HCT116 (cell line): ENCODE data around the gene ARID5B.

Source experiments
- ATF3 ChIP-seq: IDR thresholded peaks from 2 replicates; pipeline ENCODE4 v1.6.1; 2012
- JUND ChIP-seq: IDR thresholded peaks from 2 replicates; pipeline ENCODE4 v1.6.1; 2012
- POLR2A ChIP-seq: IDR thresholded peaks from 2 replicates; pipeline ENCODE4 v1.7.0; 2011; ENCODE audit warnings: borderline replicate concordance; ENCODE audit not compliant: insufficient read depth, insufficient read length; ENCODE audit errors: extremely low read depth
- POLR2AphosphoS5 ChIP-seq: IDR thresholded peaks from 2 replicates; pipeline ENCODE4 v1.6.1; 2011; ENCODE audit warnings: mild to moderate bottlenecking, low read depth, low read length, moderate library complexity
- RAD21 ChIP-seq: IDR thresholded peaks from 2 replicates; pipeline ENCODE4 v1.6.1; 2012; ENCODE audit warnings: low read depth, mild to moderate bottlenecking
- TCF7L2 ChIP-seq: IDR thresholded peaks from 2 replicates; pipeline ENCODE4 v1.7.0; 2011; ENCODE audit warnings: borderline replicate concordance, inconsistent platforms; ENCODE audit not compliant: insufficient read depth, insufficient read length; ENCODE audit errors: extremely low read depth
- TF ChIP-seq, protein P1 (sequence below), 3 experiments: fragments of 200-600 bp in 1 of 3; sonication (generic) in 1 of 3; IDR thresholded peaks in 2 of 3; conservative IDR thresholded peaks in 1 of 3; 2 replicates each; pipeline ENCODE4 v1.5.1; 2012 to 2017; ENCODE audit warnings: low read depth in 2 of 3, low read length in 2 of 3, antibody characterized with exemption in 1 of 3, borderline replicate concordance in 1 of 3, control low read depth in 1 of 3, mild to moderate bottlenecking in 1 of 3, mixed read lengths in 1 of 3, mixed run types in 1 of 3, moderate library complexity in 1 of 3; ENCODE audit not compliant: insufficient read depth in 1 of 3

GRCh38 chr10:61859786-61860185 is 41.7 kb upstream of the ARID5B start:
- TF ChIP-seq ATF3 (no peak), RAD21 (no peak), JUND (no peak), TCF7L2 (no peak), POLR2AphosphoS5 (no peak), POLR2A (no peak)
- TF ChIP-seq, protein P1, sequence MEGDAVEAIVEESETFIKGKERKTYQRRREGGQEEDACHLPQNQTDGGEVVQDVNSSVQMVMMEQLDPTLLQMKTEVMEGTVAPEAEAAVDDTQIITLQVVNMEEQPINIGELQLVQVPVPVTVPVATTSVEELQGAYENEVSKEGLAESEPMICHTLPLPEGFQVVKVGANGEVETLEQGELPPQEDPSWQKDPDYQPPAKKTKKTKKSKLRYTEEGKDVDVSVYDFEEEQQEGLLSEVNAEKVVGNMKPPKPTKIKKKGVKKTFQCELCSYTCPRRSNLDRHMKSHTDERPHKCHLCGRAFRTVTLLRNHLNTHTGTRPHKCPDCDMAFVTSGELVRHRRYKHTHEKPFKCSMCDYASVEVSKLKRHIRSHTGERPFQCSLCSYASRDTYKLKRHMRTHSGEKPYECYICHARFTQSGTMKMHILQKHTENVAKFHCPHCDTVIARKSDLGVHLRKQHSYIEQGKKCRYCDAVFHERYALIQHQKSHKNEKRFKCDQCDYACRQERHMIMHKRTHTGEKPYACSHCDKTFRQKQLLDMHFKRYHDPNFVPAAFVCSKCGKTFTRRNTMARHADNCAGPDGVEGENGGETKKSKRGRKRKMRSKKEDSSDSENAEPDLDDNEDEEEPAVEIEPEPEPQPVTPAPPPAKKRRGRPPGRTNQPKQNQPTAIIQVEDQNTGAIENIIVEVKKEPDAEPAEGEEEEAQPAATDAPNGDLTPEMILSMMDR (IDR thresholded peaks at IDR 0.05 in 2 of 3, conservative IDR thresholded peaks at IDR 0.05 in 1 of 3; ENCODE audit: borderline replicate concordance in 1 of 3, insufficient read depth in 1 of 3, low read depth in 2 of 3, low read length in 2 of 3), result no peak
